ENCODE results near the gene TSKS. TPM values are rescaled to one million over a fixed set of nuclear protein-coding genes. Genes with fewer than 3 reads are reported as not detected.

The TSKS gene
- total RNA-seq, 1 donor: not detected

DNA sequence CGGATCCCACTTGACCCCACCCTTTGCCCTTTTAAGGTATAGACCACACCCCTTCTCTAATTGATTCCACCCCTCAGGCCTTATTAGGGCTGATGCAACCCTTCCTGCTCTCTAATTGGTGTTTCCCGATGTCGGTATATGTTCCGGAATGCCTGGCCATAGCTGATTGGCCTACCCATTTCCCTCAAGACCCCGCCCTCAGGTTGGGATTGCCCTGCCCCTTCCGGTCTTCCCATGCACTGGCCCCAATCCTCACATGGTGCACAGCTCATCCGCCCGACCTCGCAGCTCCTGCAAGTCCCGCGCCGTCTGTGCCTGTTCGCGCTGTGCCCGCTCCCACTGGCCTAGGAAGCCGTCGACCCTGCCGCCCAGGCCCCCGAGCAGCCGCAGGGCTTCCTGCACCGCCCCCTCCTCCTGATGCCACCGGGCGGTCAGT is 18.1 kb downstream of the TSKS start:
- Histone ChIP-seq H2AFZ (ENCODE audit: low read length) (no peak overlapping the region), H4K20me1 (ENCODE audit: insufficient read depth, low read length) (no peaks in the 10 kb centered on the region), H3K27me3 (ENCODE audit: insufficient read depth, low read length) (no peaks in the 10 kb centered on the region), H3K4me1 (ENCODE audit: insufficient read depth, low read length) (peaks cover 8% of the 10 kb centered on the region), H3K79me2 (ENCODE audit: insufficient read depth, low read length) (no peaks in the 10 kb centered on the region), H3K27ac (ENCODE audit: low read depth, low read length) (no peak overlapping the region), H3K4me3 (ENCODE audit: insufficient read depth, low read length) (no peak overlapping the region), H3K36me3 (ENCODE audit: insufficient read depth, low read length) (no peaks in the 10 kb centered on the region), H3K9me3 (ENCODE audit: low read depth, low read length) (no peaks in the 10 kb centered on the region), H3K4me2 (ENCODE audit: insufficient read depth, low read length) (no peak overlapping the region)
- DNase-seq (ENCODE audit: insufficient read length, low spot score, missing footprints): peak; percentile 61
- no peak for TF ChIP-seq CTCF (IDR thresholded peaks at IDR 0.05; ENCODE audit: extremely low read depth, low read depth, low read length)

- no peaks in the 10 kb centered on the region for H3K79me2 ChIP-seq (ENCODE audit: insufficient read depth, low read length)
- no peak overlapping the region for H3K4me2 ChIP-seq (ENCODE audit: insufficient read depth, low read length)
- no peak overlapping the region for H3K4me3 ChIP-seq (ENCODE audit: insufficient read depth, low read length)
- peak; percentile 87 for DNase-seq (ENCODE audit: insufficient read length, low spot score, missing footprints)
- no peaks in the 10 kb centered on the region for H3K27me3 ChIP-seq (ENCODE audit: insufficient read depth, low read length)
- no peak overlapping the region for H3K27ac ChIP-seq (ENCODE audit: low read depth, low read length)
- peak overlapping the region; percentile 68 for H2AFZ ChIP-seq (ENCODE audit: low read length)
- no peak for TF ChIP-seq CTCF (IDR thresholded peaks at IDR 0.05; ENCODE audit: extremely low read depth, low read depth, low read length)
- H4K20me1 ChIP-seq (ENCODE audit: insufficient read depth, low read length): no peaks in the 10 kb centered on the region
- no peaks in the 10 kb centered on the region for H3K9me3 ChIP-seq (ENCODE audit: low read depth, low read length)
- no peaks in the 10 kb centered on the region for H3K4me1 ChIP-seq (ENCODE audit: insufficient read depth, low read length)
- no peaks in the 10 kb centered on the region for H3K36me3 ChIP-seq (ENCODE audit: insufficient read depth, low read length)
Measured at GRCh38 chr19:49741210-49741844, 21.8 kb downstream of the TSKS start.

DNA sequence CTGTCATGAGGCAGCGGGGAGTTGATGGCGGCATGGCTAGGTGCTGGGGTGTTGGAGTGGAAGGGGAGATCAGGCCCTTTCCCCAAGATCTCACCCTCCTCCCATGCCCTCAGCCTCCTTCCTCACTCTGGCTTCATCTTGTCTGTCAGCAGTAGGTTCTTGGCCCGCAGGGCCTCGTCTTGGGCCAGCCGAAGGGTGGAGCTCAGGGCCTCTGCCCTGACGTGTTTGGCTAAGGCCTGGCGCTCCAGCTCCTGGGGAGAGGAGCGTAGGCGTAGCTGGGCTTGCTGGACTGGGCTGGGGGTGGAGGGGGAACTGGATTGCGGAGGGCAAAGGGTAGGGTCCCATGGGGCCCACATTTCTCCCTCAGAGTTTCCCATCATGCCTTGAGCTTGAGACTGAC is 23.2 kb downstream of the TSKS start:
- no peak overlapping the region for H3K4me2 ChIP-seq (ENCODE audit: insufficient read depth, low read length)
- no peaks in the 10 kb centered on the region for H3K9me3 ChIP-seq (ENCODE audit: low read depth, low read length)
- no peaks in the 10 kb centered on the region for H3K36me3 ChIP-seq (ENCODE audit: insufficient read depth, low read length)
- H4K20me1 ChIP-seq (ENCODE audit: insufficient read depth, low read length): no peaks in the 10 kb centered on the region
- no peak for TF ChIP-seq CTCF (IDR thresholded peaks at IDR 0.05; ENCODE audit: extremely low read depth, low read depth, low read length)
- no peaks in the 10 kb centered on the region for H3K79me2 ChIP-seq (ENCODE audit: insufficient read depth, low read length)
- H3K27ac ChIP-seq (ENCODE audit: low read depth, low read length): no peak overlapping the region
- H3K4me1 ChIP-seq (ENCODE audit: insufficient read depth, low read length): no peaks in the 10 kb centered on the region
- H2AFZ ChIP-seq (ENCODE audit: low read length): no peak overlapping the region
- H3K27me3 ChIP-seq (ENCODE audit: insufficient read depth, low read length): no peaks in the 10 kb centered on the region
- no peak overlapping the region for H3K4me3 ChIP-seq (ENCODE audit: insufficient read depth, low read length)
- DNase-seq (ENCODE audit: insufficient read length, low spot score, missing footprints): peak; percentile 11

- H3K79me2 ChIP-seq (ENCODE audit: insufficient read depth, low read length): no peaks in the 10 kb centered on the region
- no peaks in the 10 kb centered on the region for H3K9me3 ChIP-seq (ENCODE audit: low read depth, low read length)
- DNase-seq (ENCODE audit: insufficient read length, low spot score, missing footprints): peak; percentile 65
- H3K4me2 ChIP-seq (ENCODE audit: insufficient read depth, low read length): no peak overlapping the region
- no peak overlapping the region for H3K27ac ChIP-seq (ENCODE audit: low read depth, low read length)
- H3K27me3 ChIP-seq (ENCODE audit: insufficient read depth, low read length): no peaks in the 10 kb centered on the region
- H2AFZ ChIP-seq (ENCODE audit: low read length): no peak overlapping the region
- H3K4me1 ChIP-seq (ENCODE audit: insufficient read depth, low read length): no peaks in the 10 kb centered on the region
- H3K4me3 ChIP-seq (ENCODE audit: insufficient read depth, low read length): no peak overlapping the region
- no peaks in the 10 kb centered on the region for H3K36me3 ChIP-seq (ENCODE audit: insufficient read depth, low read length)
- H4K20me1 ChIP-seq (ENCODE audit: insufficient read depth, low read length): no peaks in the 10 kb centered on the region
- TF ChIP-seq CTCF (IDR thresholded peaks at IDR 0.05; ENCODE audit: extremely low read depth, low read depth, low read length): no peak
Measured at GRCh38 chr19:49739098-49739497, 24.0 kb downstream of the TSKS start.
